Mucosa of descending colon (tissue), 3 donors: ENCODE data around the gene AHR. TPM values are rescaled to one million over a fixed set of nuclear protein-coding genes. Genes with fewer than 3 reads are reported as not detected.

Experiments used
- ATAC-seq: fragments of 200-7000 bp; cut with Tn5 transposase; one replicate; pipeline ENCODE4 v1.9.1; 2020; ENCODE audit warnings: mild to moderate bottlenecking, moderate library complexity
- DNase-seq, 3 donors: peaks; one replicate each; pipeline ENCODE4 v3.0.0-alpha.2; 2020
- H3K36me3 ChIP-seq: fragments of 200-600 bp; one replicate; pipeline ENCODE4 v1.8.0; 2021; ENCODE audit warnings: low read depth, mild to moderate bottlenecking
- H3K4me1 ChIP-seq: fragments of 200-600 bp; one replicate; pipeline ENCODE4 v1.8.0; 2021; ENCODE audit warnings: low read depth, mild to moderate bottlenecking
- H3K4me3 ChIP-seq: fragments of 200-600 bp; one replicate; pipeline ENCODE4 v1.8.0; 2021; ENCODE audit warnings: mild to moderate bottlenecking
- H3K9me3 ChIP-seq: fragments of 200-600 bp; one replicate; pipeline ENCODE4 v1.8.0; 2021; ENCODE audit warnings: mild to moderate bottlenecking
- CTCF ChIP-seq: fragments of 200-600 bp; IDR thresholded peaks from one replicate; pipeline ENCODE4 v1.8.0; 2022; ENCODE audit warnings: antibody characterized with exemption, mild to moderate bottlenecking
- intact Hi-C, 2 donors: fragments of 100-400 bp; cut with DNase I in 1 of 2; cut with micrococcal nuclease in 1 of 2; formaldehyde crosslinking; loops; one replicate each; pipeline versions ENCODE4 v1.11.0 to v1.11.1; 2022; cut with DNase I, micrococcal nuclease
- total RNA-seq, 3 donors: library from RNA; stranded (reverse); fragmentation: NEBNext Ultra II Directional in 2 of 3; extraction: Animal tissue kit (Norgen Biotek cat#: 25700) in 2 of 3; gene quantifications; one replicate each; pipeline versions ENCODE4 v1.2.1 to v1.2.4, GENCODE V29; 2021 to 2023
- donor health status: DM: no; HTN: no; CAD: no; lungs with moderate emphysema.
- donor health status: DM: no; HTN: no; CAD: no.
- donor health status: DM: no; HTN: yes; CAD: no.

The AHR gene
- total RNA-seq, 3 donors from 2014 or later = 33.7 to 41.3 (median 36.3) TPM

- DNase-seq (no peak), ATAC-seq (no peak)
- no peaks in the 10 kb centered on the region for H3K36me3 ChIP-seq
- intact Hi-C loops = no loop called here
- TF ChIP-seq CTCF = no peak
- H3K4me3 ChIP-seq = no peak overlapping the region
- H3K4me1 ChIP-seq = peaks cover 6% of the 10 kb centered on the region
- H3K9me3 ChIP-seq = no peaks in the 10 kb centered on the region
Observed at GRCh38 chr7:17311952-17312351, 13.5 kb downstream of the AHR start.

GRCh38 chr7:17312641-17313040, 14.2 kb downstream of the AHR start:
- TF ChIP-seq CTCF = no peak
- Histone ChIP-seq H3K9me3 (no peaks in the 10 kb centered on the region), H3K36me3 (no peaks in the 10 kb centered on the region), H3K4me1 (no peaks in the 10 kb centered on the region), H3K4me3 (no peak overlapping the region)
- ATAC-seq (no peak), DNase-seq (no peak)
- intact Hi-C loops = no loop called here

- no peak for TF ChIP-seq CTCF
- ATAC-seq (no peak), DNase-seq (no peak)
- H3K9me3 ChIP-seq = no peaks in the 10 kb centered on the region
- no peak overlapping the region for H3K4me3 ChIP-seq
- intact Hi-C loops = no loop called here
- no peaks in the 10 kb centered on the region for H3K4me1 ChIP-seq
- no peaks in the 10 kb centered on the region for H3K36me3 ChIP-seq
Observed at GRCh38 chr7:17313194-17313593, 14.7 kb downstream of the AHR start.

- TF ChIP-seq CTCF = no peak
- Histone ChIP-seq H3K9me3 (no peaks in the 10 kb centered on the region), H3K4me3 (no peak overlapping the region), H3K36me3 (no peaks in the 10 kb centered on the region), H3K4me1 (no peaks in the 10 kb centered on the region)
- no peak for DNase-seq
- intact Hi-C loops = no loop called here
- no peak for ATAC-seq
Observed at GRCh38 chr7:17315974-17316373, 17.5 kb downstream of the AHR start.

- H3K4me1 ChIP-seq = no peaks in the 10 kb centered on the region
Observed at GRCh38 chr7:17318146-17318545, 19.7 kb downstream of the AHR start.

More at GRCh38 chr7:17318146-17318545, 19.7 kb downstream of the AHR start:
- no peaks in the 10 kb centered on the region for H3K9me3 ChIP-seq
- intact Hi-C loops = no loop called here
- no peak for TF ChIP-seq CTCF
- ATAC-seq (no peak), DNase-seq (no peak)
- H3K4me3 ChIP-seq = no peak overlapping the region
- no peaks in the 10 kb centered on the region for H3K36me3 ChIP-seq
